Esophagus squamous epithelium (tissue), 5 donors: ENCODE data around the gene RPAP3. TPM values are rescaled to one million over a fixed set of nuclear protein-coding genes. Genes with fewer than 3 reads are reported as not detected.

Source experiments
- DNase-seq: peaks from one replicate; lab custom pipeline; 2025; lab: John Stamatoyannopoulos, UW
- H3K27ac ChIP-seq, 4 donors: fragments of 200-600 bp; sonication (generic); one replicate each; pipeline ENCODE4 v1.5.1; 2016 to 2019; ENCODE audit warnings: mild to moderate bottlenecking in 1 of 4
- H3K27me3 ChIP-seq, 4 donors: fragments of 200-600 bp; sonication (generic); 1 replicate in 3 of 4; 2 replicates in 1 of 4; pipeline versions ENCODE4 v1.5.1 to v1.6.0; 2017 to 2021; ENCODE audit warnings: antibody characterized with exemption in 1 of 4
- H3K36me3 ChIP-seq, 3 donors: fragments of 200-600 bp; sonication (generic); one replicate each; pipeline ENCODE4 v1.5.1; 2016 to 2019
- H3K4me1 ChIP-seq, 3 donors: fragments of 200-600 bp; sonication (generic); one replicate each; pipeline ENCODE4 v1.5.1; 2017 to 2019
- H3K4me3 ChIP-seq, 4 donors: fragments of 200-600 bp; sonication (generic); 1 replicate in 3 of 4; 2 replicates in 1 of 4; pipeline ENCODE4 v1.5.1; 2016 to 2019; ENCODE audit warnings: mild to moderate bottlenecking in 2 of 4, moderate library complexity in 1 of 4
- H3K9me3 ChIP-seq, 3 donors: fragments of 200-600 bp; sonication (generic); one replicate each; pipeline ENCODE4 v1.5.1; 2016 to 2019
- CTCF ChIP-seq, 6 experiments: fragments of 450-650 bp in 4 of 6; fragments of 200-600 bp in 2 of 6; sonication (generic) in 2 of 6; IDR thresholded peaks; one replicate each; pipeline ENCODE4 v1.5.1; 2016 to 2019; ENCODE audit warnings: antibody characterized with exemption in 6 of 6, mild to moderate bottlenecking in 4 of 6, moderate library complexity in 4 of 6
- POLR2A ChIP-seq, 4 donors: fragments of 450-650 bp; IDR thresholded peaks; one replicate each; pipeline ENCODE4 v1.6.1; 2017; ENCODE audit warnings: antibody characterized with exemption in 4 of 4, mild to moderate bottlenecking in 4 of 4, moderate library complexity in 3 of 4
- WGBS, 2 donors: methylation state at CpG; one replicate each; pipeline ENCODE4 v1.1.5; 2018; 5-methylcytosine and 5-hydroxymethylcytosine counted together
- intact Hi-C: fragments of 100-400 bp; cut with DNase I; formaldehyde crosslinking; loops from one replicate; pipeline ENCODE4 v1.15.0; 2022
- total RNA-seq, 4 donors: library from RNA; depleted of rRNA; stranded (reverse); fragments of >200 nt; gene quantifications; one replicate each; pipeline ENCODE4 v1.1.0, GENCODE V29; 2016
- donor health status: DM: yes; HTN: yes; CAD: no.

Gene RPAP3
- total RNA-seq, 4 donors from 2014 or later: 7.7 to 20.3 (median 17.7) TPM

GRCh38 chr12:47722941-47723631, 17.3 kb upstream of the RPAP3 start:
- Histone ChIP-seq H3K4me3 (peak overlapping the region in 2 of 4 donors; percentile 38 to 40), H3K36me3 (peaks cover 0 to 29% (median 0%) of the 10 kb centered on the region in 3 donors), H3K27me3 (no peaks in the 10 kb centered on the region), H3K27ac (peak overlapping the region; percentile 24 to 81 (median 74)), H3K4me1 (peaks cover 7 to 84% (median 26%) of the 10 kb centered on the region in 3 donors), H3K9me3 (no peaks in the 10 kb centered on the region)
- TF ChIP-seq POLR2A (IDR thresholded peaks at IDR 0.05): no peak
- TF ChIP-seq CTCF (IDR thresholded peaks at IDR 0.05): no peak
- WGBS, 2 donors: 65 to 90% methylated on average over 3 of the region's 5 CpGs
- no peak for DNase-seq
- intact Hi-C loops: loop anchor here (10.0 kb wide), 1 partner anchor 232 kb away; no protein-coding TSS in a partner anchor

GRCh38 chr12:47722136-47722834, 16.5 kb upstream of the RPAP3 start:
- TF ChIP-seq CTCF (IDR thresholded peaks at IDR 0.05) (no peak), POLR2A (IDR thresholded peaks at IDR 0.05) (no peak)
- Histone ChIP-seq H3K27me3 (no peaks in the 10 kb centered on the region), H3K4me1 (peaks cover 15 to 87% (median 34%) of the 10 kb centered on the region in 3 donors), H3K27ac (peak overlapping the region; percentile 24 to 81 (median 65)), H3K4me3 (peak overlapping the region in 1 of 4 donors; percentile 5), H3K9me3 (no peaks in the 10 kb centered on the region), H3K36me3 (peaks cover 0 to 29% (median 0%) of the 10 kb centered on the region in 3 donors)
- intact Hi-C loops: loop anchor here (10.0 kb wide), 1 partner anchor 233 kb away; no protein-coding TSS in a partner anchor
- no peak for DNase-seq
- 33 to 75% methylated on average over 6 to 7 of the region's 7 CpGs for WGBS, 2 donors

GRCh38 chr12:47721431-47721973, 15.7 kb upstream of the RPAP3 start:
- H3K27ac ChIP-seq: peak overlapping the region in 2 of 4 donors; percentile 80 to 81
- TF ChIP-seq POLR2A (IDR thresholded peaks at IDR 0.05) (no peak), CTCF (IDR thresholded peaks at IDR 0.05) (no peak)

GRCh38 chr12:47718531-47718930, 12.7 kb upstream of the RPAP3 start:
- Histone ChIP-seq H3K9me3 (no peaks in the 10 kb centered on the region), H3K4me3 (no peak overlapping the region), H3K4me1 (peaks cover 33 to 82% (median 47%) of the 10 kb centered on the region in 3 donors), H3K27me3 (no peaks in the 10 kb centered on the region), H3K27ac (peak overlapping the region; percentile 74 to 89 (median 88)), H3K36me3 (peaks cover 0 to 49% (median 0%) of the 10 kb centered on the region in 3 donors)
- DNase-seq: no peak
- WGBS, 2 donors: 72 to 80% methylated on average over 1 of the region's 1 CpG
- intact Hi-C loops: loop anchor here (5.0 kb wide), 2 partner anchors 59 to 119 kb away; no protein-coding TSS in a partner anchor
- TF ChIP-seq CTCF (IDR thresholded peaks at IDR 0.05) (no peak), POLR2A (IDR thresholded peaks at IDR 0.05) (no peak)

More at GRCh38 chr12:47721431-47721973, 15.7 kb upstream of the RPAP3 start:
- H3K9me3 ChIP-seq: no peaks in the 10 kb centered on the region
- 72 to 82% methylated on average over 9 of the region's 9 CpGs for WGBS, 2 donors
- peaks cover 20 to 87% (median 40%) of the 10 kb centered on the region in 3 donors for H3K4me1 ChIP-seq
- H3K4me3 ChIP-seq: no peak overlapping the region
- H3K27me3 ChIP-seq: no peaks in the 10 kb centered on the region
- DNase-seq: no peak
- intact Hi-C loops: loop anchor here (10.0 kb wide), 1 partner anchor 233 kb away; no protein-coding TSS in a partner anchor
- peaks cover 0 to 37% (median 0%) of the 10 kb centered on the region in 3 donors for H3K36me3 ChIP-seq
